ENCODE results near the gene NCK2.

Gene NCK2

DNA sequence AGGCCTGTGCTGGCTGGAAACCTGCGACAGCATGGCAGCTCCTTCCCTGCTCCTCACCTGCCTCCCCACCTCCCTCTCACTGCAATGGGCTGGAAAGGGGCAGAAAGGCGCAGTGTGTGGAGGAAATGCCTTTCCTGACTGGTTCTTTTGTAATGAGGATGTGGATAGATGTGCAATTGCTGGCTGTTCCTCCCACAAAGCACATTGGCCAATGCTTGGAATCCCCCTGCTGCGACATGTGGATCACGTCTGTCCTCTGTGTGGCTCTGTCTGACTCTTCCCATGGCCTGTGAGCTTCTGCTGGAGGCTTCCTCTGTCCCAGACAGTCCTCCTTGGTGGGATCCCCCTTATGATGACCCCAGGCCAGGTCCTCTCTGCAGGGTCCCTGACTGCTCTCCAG lies 172.5 kb downstream of the NCK2 start:
- Histone ChIP-seq H3K9me3 (ENCODE audit: insufficient read depth, low read length) (no peaks in the 10 kb centered on the region), H3K9me2 (replicated peaks; ENCODE audit: insufficient read depth, low read length) (no peaks in the 10 kb centered on the region), H2AFZ (ENCODE audit: low read depth, low read length, severe bottlenecking) (no peak overlapping the region), H3K4me2 (ENCODE audit: low read depth, low read length, poor library complexity, severe bottlenecking) (no peak overlapping the region), H3K79me2 (ENCODE audit: insufficient read depth, low read length) (no peaks in the 10 kb centered on the region), H3K27ac (ENCODE audit: low read depth, low read length) (no peak overlapping the region), H3F3A (ENCODE audit: insufficient read depth) (no peaks in the 10 kb centered on the region), H3K4me3 (ENCODE audit: insufficient read depth, low read length, poor library complexity, severe bottlenecking) (no peak overlapping the region), H4K20me1 (ENCODE audit: low read depth, low read length) (no peaks in the 10 kb centered on the region), H3K27me3 (ENCODE audit: low read length) (no peaks in the 10 kb centered on the region), H3K9ac (ENCODE audit: low read length) (no peak overlapping the region), H3K36me3 (ENCODE audit: low read length) (no peaks in the 10 kb centered on the region)
- no peak for TF ChIP-seq EZH2phosphoT487 (conservative IDR thresholded peaks at IDR 0.05; ENCODE audit: low read length)
- TF ChIP-seq, protein P1, sequence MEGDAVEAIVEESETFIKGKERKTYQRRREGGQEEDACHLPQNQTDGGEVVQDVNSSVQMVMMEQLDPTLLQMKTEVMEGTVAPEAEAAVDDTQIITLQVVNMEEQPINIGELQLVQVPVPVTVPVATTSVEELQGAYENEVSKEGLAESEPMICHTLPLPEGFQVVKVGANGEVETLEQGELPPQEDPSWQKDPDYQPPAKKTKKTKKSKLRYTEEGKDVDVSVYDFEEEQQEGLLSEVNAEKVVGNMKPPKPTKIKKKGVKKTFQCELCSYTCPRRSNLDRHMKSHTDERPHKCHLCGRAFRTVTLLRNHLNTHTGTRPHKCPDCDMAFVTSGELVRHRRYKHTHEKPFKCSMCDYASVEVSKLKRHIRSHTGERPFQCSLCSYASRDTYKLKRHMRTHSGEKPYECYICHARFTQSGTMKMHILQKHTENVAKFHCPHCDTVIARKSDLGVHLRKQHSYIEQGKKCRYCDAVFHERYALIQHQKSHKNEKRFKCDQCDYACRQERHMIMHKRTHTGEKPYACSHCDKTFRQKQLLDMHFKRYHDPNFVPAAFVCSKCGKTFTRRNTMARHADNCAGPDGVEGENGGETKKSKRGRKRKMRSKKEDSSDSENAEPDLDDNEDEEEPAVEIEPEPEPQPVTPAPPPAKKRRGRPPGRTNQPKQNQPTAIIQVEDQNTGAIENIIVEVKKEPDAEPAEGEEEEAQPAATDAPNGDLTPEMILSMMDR (IDR thresholded peaks at IDR 0.05; ENCODE audit: insufficient read depth, low read length, poor library complexity, severe bottlenecking), result no peak

DNA sequence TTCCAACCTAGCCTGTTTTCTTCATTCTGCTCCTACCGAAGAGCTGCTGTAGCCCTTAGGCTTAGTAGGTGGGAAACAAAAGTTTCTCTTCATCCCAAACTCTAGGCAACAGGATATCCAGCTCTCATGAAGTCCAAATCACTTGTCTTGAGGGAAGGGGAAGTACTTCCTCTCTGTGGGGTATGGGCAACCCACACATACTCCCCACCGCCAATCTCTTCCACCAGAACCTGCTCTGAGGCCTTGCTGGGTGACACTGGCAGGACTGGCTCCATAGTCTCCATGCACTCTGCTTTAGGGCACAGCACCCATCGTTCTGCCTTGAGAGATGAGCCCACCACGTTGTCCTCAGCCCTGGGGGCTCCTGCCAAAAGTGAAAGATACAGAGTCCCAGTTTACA lies 173.0 kb downstream of the NCK2 start:
- no peaks in the 10 kb centered on the region for H3K9me2 ChIP-seq (replicated peaks; ENCODE audit: insufficient read depth, low read length)
- no peak overlapping the region for H2AFZ ChIP-seq (ENCODE audit: low read depth, low read length, severe bottlenecking)
- no peak overlapping the region for H3K9ac ChIP-seq (ENCODE audit: low read length)
- H3K4me3 ChIP-seq (ENCODE audit: insufficient read depth, low read length, poor library complexity, severe bottlenecking), result no peak overlapping the region
- no peaks in the 10 kb centered on the region for H3F3A ChIP-seq (ENCODE audit: insufficient read depth)
- H4K20me1 ChIP-seq (ENCODE audit: low read depth, low read length), result no peaks in the 10 kb centered on the region
- no peaks in the 10 kb centered on the region for H3K9me3 ChIP-seq (ENCODE audit: insufficient read depth, low read length)
- no peaks in the 10 kb centered on the region for H3K27me3 ChIP-seq (ENCODE audit: low read length)
- no peak overlapping the region for H3K4me2 ChIP-seq (ENCODE audit: low read depth, low read length, poor library complexity, severe bottlenecking)
- H3K79me2 ChIP-seq (ENCODE audit: insufficient read depth, low read length), result no peaks in the 10 kb centered on the region
- no peak for TF ChIP-seq EZH2phosphoT487 (conservative IDR thresholded peaks at IDR 0.05; ENCODE audit: low read length)
- TF ChIP-seq, protein P1 (IDR thresholded peaks at IDR 0.05; ENCODE audit: insufficient read depth, low read length, poor library complexity, severe bottlenecking), result no peak
- H3K27ac ChIP-seq (ENCODE audit: low read depth, low read length), result no peak overlapping the region
- no peaks in the 10 kb centered on the region for H3K36me3 ChIP-seq (ENCODE audit: low read length)

DNA sequence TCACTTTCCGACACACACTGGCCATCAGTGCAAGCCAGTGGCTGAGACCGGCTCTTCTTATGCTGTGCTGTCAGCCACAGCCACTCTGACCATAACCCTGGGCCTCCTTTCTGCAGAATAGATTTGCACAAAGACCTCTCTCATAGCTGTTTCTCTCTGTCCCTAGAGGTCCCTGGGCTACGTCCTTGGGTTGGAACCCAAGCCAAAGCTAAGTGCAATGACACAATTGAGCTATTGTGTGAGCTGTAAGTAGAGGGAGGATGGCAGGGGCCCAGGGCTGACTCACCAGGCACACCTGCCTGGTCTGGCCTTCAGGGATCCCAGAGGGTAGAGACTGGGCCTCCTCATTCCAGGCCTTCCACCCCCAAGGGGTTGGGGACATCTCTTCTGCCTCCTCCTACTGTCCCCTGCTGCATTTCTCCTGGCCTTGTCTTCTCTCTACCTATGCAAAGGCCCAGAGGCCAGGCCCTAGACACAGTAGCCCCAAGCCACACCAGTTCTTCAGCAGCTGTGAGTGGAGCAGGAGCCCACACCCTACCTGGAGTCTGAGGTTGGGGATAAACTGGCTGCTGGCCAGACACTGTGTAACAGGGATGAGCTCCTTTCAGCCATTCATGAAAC lies 174.6 kb downstream of the NCK2 start:
- no peak overlapping the region for H2AFZ ChIP-seq (ENCODE audit: low read depth, low read length, severe bottlenecking)
- H3K27me3 ChIP-seq (ENCODE audit: low read length), result no peaks in the 10 kb centered on the region
- no peak overlapping the region for H3K27ac ChIP-seq (ENCODE audit: low read depth, low read length)
- no peaks in the 10 kb centered on the region for H3K9me3 ChIP-seq (ENCODE audit: insufficient read depth, low read length)
- H4K20me1 ChIP-seq (ENCODE audit: low read depth, low read length), result no peaks in the 10 kb centered on the region
- no peaks in the 10 kb centered on the region for H3K9me2 ChIP-seq (replicated peaks; ENCODE audit: insufficient read depth, low read length)
- no peak overlapping the region for H3K4me3 ChIP-seq (ENCODE audit: insufficient read depth, low read length, poor library complexity, severe bottlenecking)
- no peaks in the 10 kb centered on the region for H3K36me3 ChIP-seq (ENCODE audit: low read length)
- TF ChIP-seq, protein P1 (IDR thresholded peaks at IDR 0.05; ENCODE audit: insufficient read depth, low read length, poor library complexity, severe bottlenecking), result no peak
- TF ChIP-seq EZH2phosphoT487 (conservative IDR thresholded peaks at IDR 0.05; ENCODE audit: low read length), result no peak
- no peak overlapping the region for H3K4me2 ChIP-seq (ENCODE audit: low read depth, low read length, poor library complexity, severe bottlenecking)
- no peaks in the 10 kb centered on the region for H3F3A ChIP-seq (ENCODE audit: insufficient read depth)
- H3K9ac ChIP-seq (ENCODE audit: low read length), result no peak overlapping the region
- no peaks in the 10 kb centered on the region for H3K79me2 ChIP-seq (ENCODE audit: insufficient read depth, low read length)
